Lung (tissue), 12 donors: ENCODE measurements around the gene PLEKHH1. TPM values are rescaled to one million over a fixed set of nuclear protein-coding genes. Genes with fewer than 3 reads are reported as not detected.

Source experiments
- ATAC-seq: fragments of 200-7000 bp; cut with Tn5 transposase; one replicate; pipeline ENCODE4 v1.9.1; 2020; ENCODE audit warnings: moderate number of reproducible peaks; ENCODE audit not compliant: insufficient read depth, low FRiP score
- DNase-seq, 3 donors: peaks; one replicate each; pipeline ENCODE4 v3.0.0-alpha.2; 2013 to 2017
- H3K27ac ChIP-seq, 2 donors: one replicate each; pipeline ENCODE4 v1.5.1; 2013; ENCODE audit warnings: mild to moderate bottlenecking in 2 of 2, moderate library complexity in 2 of 2, control low read depth in 1 of 2, inconsistent platforms in 1 of 2, low read depth in 1 of 2, low read length in 1 of 2
- H3K27me3 ChIP-seq, 3 donors: one replicate each; pipeline ENCODE4 v1.5.1; 2013; ENCODE audit warnings: low read length in 2 of 3; ENCODE audit not compliant: control insufficient read depth in 3 of 3, insufficient read depth in 3 of 3
- H3K36me3 ChIP-seq, 4 donors: one replicate each; pipeline ENCODE4 v1.5.1; 2013; ENCODE audit warnings: low read length in 4 of 4, mild to moderate bottlenecking in 1 of 4, moderate library complexity in 1 of 4; ENCODE audit not compliant: control insufficient read depth in 4 of 4, insufficient read depth in 4 of 4
- H3K4me1 ChIP-seq, 5 donors: one replicate each; pipeline ENCODE4 v1.5.1; 2013; ENCODE audit warnings: low read length in 5 of 5, mild to moderate bottlenecking in 2 of 5, moderate library complexity in 1 of 5; ENCODE audit not compliant: control insufficient read depth in 5 of 5, insufficient read depth in 5 of 5
- H3K4me3 ChIP-seq: one replicate; pipeline ENCODE4 v1.5.1; 2013; ENCODE audit warnings: mild to moderate bottlenecking, control low read depth, moderate library complexity
- H3K9ac ChIP-seq, 2 donors: one replicate each; pipeline ENCODE4 v1.5.1; 2013; ENCODE audit warnings: low read length in 2 of 2, control low read depth in 1 of 2; ENCODE audit not compliant: insufficient read depth in 1 of 2
- H3K9me3 ChIP-seq, 4 donors: one replicate each; pipeline ENCODE4 v1.5.1; 2013; ENCODE audit warnings: low read length in 3 of 4, mild to moderate bottlenecking in 1 of 4, moderate library complexity in 1 of 4; ENCODE audit not compliant: control insufficient read depth in 4 of 4, insufficient read depth in 3 of 4
- CTCF ChIP-seq: IDR thresholded peaks from 2 replicates; pipeline ENCODE4 v1.5.1; 2012; ENCODE audit warnings: mild to moderate bottlenecking; ENCODE audit errors: control extremely low read depth, extremely low read depth
- WGBS, 2 donors: extraction: QIAGEN DNeasy Blood & Tissue Kit; methylation state at CpG; one replicate each; pipeline ENCODE4 v1.1.7; 2013; 5-methylcytosine and 5-hydroxymethylcytosine counted together
- polyA plus RNA-seq, 2 donors: library from polyadenylated mRNA; stranded (reverse); fragments of 200-250 nt; gene quantifications; one replicate each; pipeline ENCODE4 v1.2.1, GENCODE V29; 2013
- total RNA-seq, 2 donors: library from RNA; depleted of rRNA in 1 of 2; stranded (reverse); fragments of >200 nt in 1 of 2; gene quantifications; one replicate each; pipeline ENCODE4 v1.2.1, GENCODE V29; 2014 to 2021
- donor health status: control.
- donor health status: control.
- donor health status: Bipolar disorder and iron deficiency.
- donor health status: healthy.
- donor health status: DM: yes; HTN: yes; CAD: no.

Gene PLEKHH1
- total and polyA plus RNA-seq, 4 donors = 0.80 to 9.3 (median 2.9) TPM

- Histone ChIP-seq H3K9ac (no peak overlapping the region), H3K27me3 (peaks cover 0 to 2% (median 0%) of the 10 kb centered on the region in 3 donors), H3K4me3 (no peak overlapping the region), H3K36me3 (no peaks in the 10 kb centered on the region), H3K4me1 (peaks cover 0 to 8% (median 0%) of the 10 kb centered on the region in 5 donors), H3K9me3 (no peaks in the 10 kb centered on the region), H3K27ac (no peak overlapping the region)
- 68 to 83% methylated on average over 7 of the region's 7 CpGs for WGBS, 2 donors
- no peak for DNase-seq
- no peak for TF ChIP-seq CTCF
- no peak for ATAC-seq
These were observed 69.0 kb downstream of the PLEKHH1 start for GRCh38 chr14:67602076-67602475.

- Histone ChIP-seq H3K4me3 (no peak overlapping the region), H3K27ac (no peak overlapping the region), H3K36me3 (no peaks in the 10 kb centered on the region), H3K9me3 (no peaks in the 10 kb centered on the region), H3K27me3 (peaks cover 0 to 2% (median 0%) of the 10 kb centered on the region in 3 donors), H3K4me1 (peaks cover 0 to 8% (median 0%) of the 10 kb centered on the region in 5 donors), H3K9ac (no peak overlapping the region)
- DNase-seq (no peak), ATAC-seq (no peak)
- no peak for TF ChIP-seq CTCF
- WGBS, 2 donors = 73 to 75% methylated on average over 5 of the region's 5 CpGs
These were observed 70.0 kb downstream of the PLEKHH1 start for GRCh38 chr14:67602995-67603545.

GRCh38 chr14:67607646-67608045 lies 74.6 kb downstream of the PLEKHH1 start:
- H3K4me1 ChIP-seq = no peaks in the 10 kb centered on the region
- no peak for TF ChIP-seq CTCF
- WGBS, 2 donors = 92 to 97% methylated on average over 5 of the region's 5 CpGs
- H3K4me3 ChIP-seq = no peak overlapping the region
- H3K9ac ChIP-seq = no peak overlapping the region
- H3K27me3 ChIP-seq = peaks cover 0 to 2% (median 0%) of the 10 kb centered on the region in 3 donors
- H3K27ac ChIP-seq = no peak overlapping the region
- H3K36me3 ChIP-seq = no peaks in the 10 kb centered on the region
- H3K9me3 ChIP-seq = no peaks in the 10 kb centered on the region
- ATAC-seq (no peak), DNase-seq (no peak)
